Dendritic cell treated with granulocyte-macrophage colony-stimulating factor and Interleukin-4, amounts not matched to agents 40 ng/mL and 50 ng/mL, for 4 days (primary cell): ENCODE results near the gene LAG3.

Experiments used
- H3K27ac Mint-ChIP-seq: one replicate; pipeline ENCODE4 v1.8.0; 2022; ENCODE audit warnings: mild to moderate bottlenecking, mixed read lengths
- H3K27me3 Mint-ChIP-seq: one replicate; pipeline ENCODE4 v1.8.0; 2022; ENCODE audit warnings: mild to moderate bottlenecking, mixed read lengths
- H3K36me3 Mint-ChIP-seq: one replicate; pipeline ENCODE4 v1.8.0; 2022; ENCODE audit warnings: low read depth, mixed read lengths
- H3K4me1 Mint-ChIP-seq: one replicate; pipeline ENCODE4 v1.8.0; 2022; ENCODE audit warnings: low read depth, mixed read lengths
- H3K4me3 Mint-ChIP-seq: one replicate; pipeline ENCODE4 v1.8.0; 2022; ENCODE audit warnings: mild to moderate bottlenecking, moderate library complexity, mixed read lengths
- H3K9me3 Mint-ChIP-seq: one replicate; pipeline ENCODE4 v1.8.0; 2022; ENCODE audit warnings: mixed read lengths
- intact Hi-C: fragments of 100-400 bp; cut with micrococcal nuclease; formaldehyde crosslinking; loops from one replicate; pipeline ENCODE4 v1.15.0; 2022

The LAG3 gene

DNA sequence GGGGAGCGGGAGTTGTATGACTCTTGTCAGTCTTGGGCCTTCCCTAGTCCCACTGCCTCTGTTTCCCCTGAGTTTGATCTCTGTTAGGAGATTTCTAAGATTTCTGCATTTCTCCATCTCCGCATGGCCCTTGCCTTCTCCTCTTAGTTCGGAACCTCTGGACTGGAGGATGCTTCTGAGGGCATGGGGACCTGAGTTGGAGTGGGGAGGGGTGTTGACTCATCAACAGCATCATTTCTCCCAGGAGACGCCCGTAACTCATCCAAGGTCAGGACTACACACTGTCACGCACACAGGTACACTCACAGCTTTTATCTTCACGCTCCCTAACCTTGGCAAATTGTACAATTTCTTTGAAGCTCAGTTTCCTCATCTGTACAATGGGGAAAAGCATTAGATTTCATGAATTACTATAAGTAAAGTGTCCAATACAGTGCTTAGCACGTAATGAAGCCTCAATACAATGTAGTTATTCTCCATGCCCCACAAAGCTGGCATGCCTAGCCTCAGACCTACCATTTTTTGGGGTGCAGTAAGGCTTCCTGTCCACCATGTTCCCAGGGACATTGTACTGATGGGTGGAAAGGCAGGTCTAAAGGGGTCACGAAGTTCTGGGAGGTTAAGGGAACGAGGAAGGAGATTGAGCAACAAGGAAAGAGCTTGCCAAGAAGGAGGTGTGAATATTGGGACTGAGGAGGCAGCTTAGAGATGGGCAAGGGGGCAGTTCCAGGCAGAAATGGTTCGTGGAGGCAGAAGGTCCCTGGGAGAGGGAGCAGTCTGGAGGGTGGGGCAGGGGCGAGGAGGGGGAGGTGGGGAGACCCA, 600 bp upstream of the LAG3 start:
- H3K36me3 Mint-ChIP-seq, result peaks cover 34% of the 10 kb centered on the region
- H3K27me3 Mint-ChIP-seq, result peaks cover 81% of the 10 kb centered on the region
- H3K27ac Mint-ChIP-seq, result peak overlapping the region; percentile 88
- peaks cover 80% of the 10 kb centered on the region for H3K4me1 Mint-ChIP-seq
- H3K9me3 Mint-ChIP-seq, result no peaks in the 10 kb centered on the region
- intact Hi-C loops, result no loop called here
- peak overlapping the region; percentile 33 for H3K4me3 Mint-ChIP-seq

DNA sequence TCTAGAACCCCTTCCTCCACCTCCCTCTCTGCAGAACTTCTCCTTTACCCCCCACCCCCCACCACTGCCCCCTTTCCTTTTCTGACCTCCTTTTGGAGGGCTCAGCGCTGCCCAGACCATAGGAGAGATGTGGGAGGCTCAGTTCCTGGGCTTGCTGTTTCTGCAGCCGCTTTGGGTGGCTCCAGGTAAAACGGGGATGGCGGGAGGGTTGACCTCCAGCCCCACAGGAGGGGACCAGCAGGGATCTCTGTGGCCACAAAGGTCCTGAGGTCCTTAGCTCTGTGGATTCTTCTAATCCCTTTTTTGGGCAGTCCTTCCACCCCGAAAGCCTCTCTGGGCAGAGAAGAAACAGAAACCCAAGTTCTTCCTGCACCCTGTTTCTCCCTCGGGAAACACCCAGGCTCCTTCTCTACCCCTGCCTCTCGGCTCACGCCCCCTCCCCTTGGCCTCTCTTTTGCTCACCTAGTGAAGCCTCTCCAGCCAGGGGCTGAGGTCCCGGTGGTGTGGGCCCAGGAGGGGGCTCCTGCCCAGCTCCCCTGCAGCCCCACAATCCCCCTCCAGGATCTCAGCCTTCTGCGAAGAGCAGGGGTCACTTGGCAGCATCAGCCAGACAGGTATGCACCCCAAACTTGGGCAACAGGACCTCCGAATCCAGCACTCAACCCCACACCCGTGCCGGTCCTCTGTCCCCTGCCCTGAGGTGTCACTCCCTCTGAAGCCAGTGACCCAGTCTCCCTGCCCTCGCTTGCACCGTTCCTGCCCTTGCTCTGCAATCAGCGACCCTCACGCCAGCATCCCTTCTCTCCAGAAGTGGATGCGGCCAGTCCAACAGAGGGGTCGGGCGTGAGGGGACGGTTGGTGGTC, 638 bp downstream of the LAG3 start:
- Mint-ChIP-seq H3K9me3 (no peaks in the 10 kb centered on the region), H3K4me3 (peak overlapping the region; percentile 52), H3K4me1 (peaks cover 72% of the 10 kb centered on the region), H3K27ac (peak overlapping the region; percentile 88), H3K27me3 (peaks cover 83% of the 10 kb centered on the region), H3K36me3 (peaks cover 22% of the 10 kb centered on the region)
- intact Hi-C loops, result no loop called here

DNA sequence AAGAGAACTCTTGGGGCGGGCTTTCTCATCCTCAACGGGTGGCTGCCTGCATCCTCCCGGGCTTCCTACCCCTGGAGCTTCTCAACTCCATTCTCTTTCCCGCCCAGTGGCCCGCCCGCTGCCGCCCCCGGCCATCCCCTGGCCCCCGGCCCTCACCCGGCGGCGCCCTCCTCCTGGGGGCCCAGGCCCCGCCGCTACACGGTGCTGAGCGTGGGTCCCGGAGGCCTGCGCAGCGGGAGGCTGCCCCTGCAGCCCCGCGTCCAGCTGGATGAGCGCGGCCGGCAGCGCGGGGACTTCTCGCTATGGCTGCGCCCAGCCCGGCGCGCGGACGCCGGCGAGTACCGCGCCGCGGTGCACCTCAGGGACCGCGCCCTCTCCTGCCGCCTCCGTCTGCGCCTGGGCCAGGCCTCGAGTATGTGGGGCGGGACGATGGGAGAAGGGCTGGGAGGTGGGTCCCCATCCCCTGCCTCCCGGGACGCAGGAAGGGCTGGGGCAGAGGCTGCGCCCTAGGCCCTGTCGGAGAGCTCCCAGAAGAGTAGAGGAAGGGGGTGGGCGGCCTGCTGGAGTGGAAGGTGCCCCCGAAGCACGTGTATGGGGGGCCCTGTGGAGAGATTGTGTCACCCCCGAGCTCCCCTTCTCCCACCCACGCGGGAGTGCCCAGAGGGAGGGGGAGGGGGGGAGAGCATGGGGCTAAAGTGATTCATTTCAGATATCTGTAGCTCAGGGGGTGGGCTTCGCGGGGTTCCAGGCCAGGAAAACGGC, 1.5 kb downstream of the LAG3 start:
- peak overlapping the region; percentile 30 for H3K4me3 Mint-ChIP-seq

DNA sequence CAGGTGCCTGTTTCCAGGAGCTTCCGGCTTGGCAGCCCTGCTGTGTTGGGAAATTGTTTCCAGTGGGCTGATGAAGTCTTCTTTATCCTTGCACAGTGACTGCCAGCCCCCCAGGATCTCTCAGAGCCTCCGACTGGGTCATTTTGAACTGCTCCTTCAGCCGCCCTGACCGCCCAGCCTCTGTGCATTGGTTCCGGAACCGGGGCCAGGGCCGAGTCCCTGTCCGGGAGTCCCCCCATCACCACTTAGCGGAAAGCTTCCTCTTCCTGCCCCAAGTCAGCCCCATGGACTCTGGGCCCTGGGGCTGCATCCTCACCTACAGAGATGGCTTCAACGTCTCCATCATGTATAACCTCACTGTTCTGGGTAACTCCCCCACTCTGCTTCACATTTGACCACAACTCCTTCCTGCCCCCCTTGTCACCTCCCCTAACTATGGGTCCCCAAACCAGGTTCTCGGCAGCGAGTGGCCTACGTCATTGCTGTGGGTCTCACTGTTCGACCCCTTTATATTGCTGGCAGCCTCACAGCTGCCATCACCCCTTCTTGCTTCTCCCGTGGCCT, 2.3 kb downstream of the LAG3 start:
- Mint-ChIP-seq H3K27ac (no peak overlapping the region), H3K4me3 (no peak overlapping the region), H3K27me3 (peaks cover 78% of the 10 kb centered on the region), H3K36me3 (peaks cover 16% of the 10 kb centered on the region), H3K9me3 (no peaks in the 10 kb centered on the region), H3K4me1 (peaks cover 72% of the 10 kb centered on the region)
- intact Hi-C loops, result loop anchor here (5.0 kb wide), 1 partner anchor 157 kb away; no protein-coding TSS in a partner anchor

More for the DNA sequence above, 1.5 kb downstream of the LAG3 start:
- Mint-ChIP-seq H3K4me1 (peaks cover 72% of the 10 kb centered on the region), H3K36me3 (peaks cover 22% of the 10 kb centered on the region), H3K9me3 (no peaks in the 10 kb centered on the region), H3K27me3 (peaks cover 83% of the 10 kb centered on the region), H3K27ac (no peak overlapping the region)
- intact Hi-C loops, result no loop called here

DNA sequence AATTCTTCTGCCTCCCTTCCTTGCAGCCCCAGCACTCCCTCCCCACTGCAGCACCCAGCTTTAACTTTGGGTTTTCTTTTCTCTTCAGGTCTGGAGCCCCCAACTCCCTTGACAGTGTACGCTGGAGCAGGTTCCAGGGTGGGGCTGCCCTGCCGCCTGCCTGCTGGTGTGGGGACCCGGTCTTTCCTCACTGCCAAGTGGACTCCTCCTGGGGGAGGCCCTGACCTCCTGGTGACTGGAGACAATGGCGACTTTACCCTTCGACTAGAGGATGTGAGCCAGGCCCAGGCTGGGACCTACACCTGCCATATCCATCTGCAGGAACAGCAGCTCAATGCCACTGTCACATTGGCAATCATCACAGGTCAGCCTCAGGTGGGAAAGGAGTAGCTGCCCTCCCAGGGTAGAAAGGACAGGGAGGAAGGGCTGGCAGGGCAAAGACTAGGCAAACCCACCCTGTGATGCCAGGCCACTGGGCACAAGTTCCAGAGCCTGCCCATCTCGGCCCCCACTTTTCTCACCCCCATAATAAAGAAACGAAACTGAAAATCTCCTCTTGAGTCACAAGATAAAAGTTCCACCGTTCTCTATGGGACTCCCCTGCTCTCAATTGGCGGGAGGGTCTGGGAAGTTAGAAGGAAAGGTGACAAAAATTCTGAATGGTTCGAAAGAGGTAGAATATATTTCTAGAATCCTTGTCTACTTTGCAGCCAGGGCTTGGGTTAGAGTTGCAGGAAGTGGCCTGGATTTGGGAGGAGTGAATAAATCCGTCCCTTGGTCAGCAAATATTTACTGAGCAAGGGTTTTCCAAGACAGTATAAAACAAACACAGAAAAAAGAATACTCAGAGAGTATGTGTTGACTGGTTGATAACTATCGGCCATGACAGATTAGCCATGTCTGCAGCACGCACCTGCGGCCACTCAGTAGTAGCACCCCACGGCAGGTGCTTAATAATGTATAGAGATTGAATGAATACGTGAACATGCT, 3.2 kb downstream of the LAG3 start:
- Mint-ChIP-seq H3K4me1 (peaks cover 68% of the 10 kb centered on the region), H3K4me3 (no peak overlapping the region), H3K9me3 (no peaks in the 10 kb centered on the region), H3K36me3 (peaks cover 7% of the 10 kb centered on the region), H3K27me3 (peaks cover 70% of the 10 kb centered on the region), H3K27ac (no peak overlapping the region)
- intact Hi-C loops, result loop anchor here (5.0 kb wide), 1 partner anchor 158 kb away; no protein-coding TSS in a partner anchor

DNA sequence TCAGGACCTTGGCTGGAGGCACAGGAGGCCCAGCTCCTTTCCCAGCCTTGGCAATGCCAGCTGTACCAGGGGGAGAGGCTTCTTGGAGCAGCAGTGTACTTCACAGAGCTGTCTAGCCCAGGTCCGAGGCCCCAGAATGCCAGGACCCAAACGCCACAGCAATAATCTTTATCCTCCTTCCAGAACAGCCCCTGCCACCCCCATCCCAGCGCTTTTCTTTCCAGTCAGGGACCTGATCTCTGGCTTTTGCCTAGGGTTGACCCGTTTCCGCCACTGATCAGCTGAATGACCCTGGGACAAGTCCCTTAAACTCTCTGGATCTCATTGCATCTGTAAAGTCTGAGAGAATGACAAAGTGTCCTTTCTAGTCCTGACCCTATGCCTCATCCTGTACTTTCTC, 5.1 kb downstream of the LAG3 start:
- intact Hi-C loops, result loop anchor here (5.0 kb wide), 1 partner anchor 160 kb away; no protein-coding TSS in a partner anchor
- no peak overlapping the region for H3K27ac Mint-ChIP-seq
- H3K4me3 Mint-ChIP-seq, result no peak overlapping the region

DNA sequence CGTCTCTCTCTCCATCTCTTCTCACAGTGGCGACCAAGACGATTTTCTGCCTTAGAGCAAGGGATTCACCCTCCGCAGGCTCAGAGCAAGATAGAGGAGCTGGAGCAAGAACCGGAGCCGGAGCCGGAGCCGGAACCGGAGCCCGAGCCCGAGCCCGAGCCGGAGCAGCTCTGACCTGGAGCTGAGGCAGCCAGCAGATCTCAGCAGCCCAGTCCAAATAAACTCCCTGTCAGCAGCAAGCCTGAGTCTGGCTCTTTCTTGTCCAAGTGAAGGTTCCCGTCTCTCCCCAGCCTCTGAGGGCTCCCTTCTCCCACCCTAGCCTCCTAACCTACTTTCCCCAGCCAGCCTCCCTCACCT, 5.9 kb downstream of the LAG3 start:
- intact Hi-C loops, result loop anchor here (5.0 kb wide), 1 partner anchor 161 kb away; no protein-coding TSS in a partner anchor
- H3K27me3 Mint-ChIP-seq, result peaks cover 56% of the 10 kb centered on the region
- peak overlapping the region; percentile 78 for H3K4me3 Mint-ChIP-seq
- no peaks in the 10 kb centered on the region for H3K9me3 Mint-ChIP-seq
- H3K4me1 Mint-ChIP-seq, result peaks cover 47% of the 10 kb centered on the region
- H3K27ac Mint-ChIP-seq, result peak overlapping the region; percentile 74
- H3K36me3 Mint-ChIP-seq, result no peaks in the 10 kb centered on the region

More for the DNA sequence above, 5.1 kb downstream of the LAG3 start:
- Mint-ChIP-seq H3K27me3 (peaks cover 64% of the 10 kb centered on the region), H3K36me3 (no peaks in the 10 kb centered on the region), H3K9me3 (no peaks in the 10 kb centered on the region), H3K4me1 (peaks cover 54% of the 10 kb centered on the region)

DNA sequence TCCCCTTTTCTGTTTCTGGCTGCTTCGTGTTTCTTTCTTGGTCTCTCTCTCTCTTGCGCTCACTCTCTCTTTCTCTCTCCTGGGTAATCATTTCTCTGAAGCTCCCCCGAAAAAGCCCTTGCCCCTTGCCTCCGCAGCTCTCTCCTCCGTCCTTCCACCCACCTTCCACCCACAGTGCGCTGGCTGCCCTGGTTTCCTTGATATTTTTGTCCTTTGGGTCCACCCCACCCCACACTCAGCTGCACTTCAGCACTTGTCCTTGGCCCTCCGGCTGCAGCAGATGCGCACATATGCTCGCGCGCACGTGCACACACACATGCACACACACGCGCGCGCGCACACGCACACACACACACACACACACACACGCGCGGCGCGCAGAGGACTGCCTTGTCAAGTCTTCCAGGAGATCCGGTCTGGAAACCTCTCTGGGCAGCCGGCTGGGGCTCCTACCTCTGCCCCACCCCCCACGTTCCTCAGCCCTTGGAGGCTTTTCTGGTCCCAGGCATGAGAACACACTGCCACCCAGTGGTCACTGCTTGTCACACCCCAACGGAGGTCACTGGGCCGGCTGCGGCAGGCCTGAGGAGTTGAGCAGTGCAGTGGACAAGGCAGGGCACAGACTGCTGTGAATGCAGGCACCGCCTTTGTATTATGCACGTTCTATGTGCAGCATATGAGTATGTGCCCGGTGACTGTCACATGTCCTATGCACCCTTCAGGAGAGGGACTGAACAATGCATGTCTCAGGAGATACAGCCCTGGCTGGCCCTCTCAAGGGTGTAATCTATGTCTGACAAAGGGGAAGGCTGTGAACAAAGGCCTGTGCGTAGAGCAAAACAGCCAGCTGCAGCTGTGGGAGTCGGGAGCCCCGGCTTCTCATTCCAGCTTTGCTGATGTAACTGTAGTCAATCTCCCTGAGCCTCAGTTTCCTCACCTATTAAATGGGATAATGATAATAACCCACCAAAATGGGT, 6.5 kb downstream of the LAG3 start:
- Mint-ChIP-seq H3K27ac (peak overlapping the region; percentile 74), H3K36me3 (no peaks in the 10 kb centered on the region), H3K4me3 (peak overlapping the region; percentile 78), H3K27me3 (peaks cover 49% of the 10 kb centered on the region), H3K9me3 (no peaks in the 10 kb centered on the region), H3K4me1 (peaks cover 47% of the 10 kb centered on the region)
- intact Hi-C loops, result loop anchor here (1.0 to 5.0 kb wide), 3 partner anchors 26 to 162 kb away; partner anchors contain the start of gene MLF2

DNA sequence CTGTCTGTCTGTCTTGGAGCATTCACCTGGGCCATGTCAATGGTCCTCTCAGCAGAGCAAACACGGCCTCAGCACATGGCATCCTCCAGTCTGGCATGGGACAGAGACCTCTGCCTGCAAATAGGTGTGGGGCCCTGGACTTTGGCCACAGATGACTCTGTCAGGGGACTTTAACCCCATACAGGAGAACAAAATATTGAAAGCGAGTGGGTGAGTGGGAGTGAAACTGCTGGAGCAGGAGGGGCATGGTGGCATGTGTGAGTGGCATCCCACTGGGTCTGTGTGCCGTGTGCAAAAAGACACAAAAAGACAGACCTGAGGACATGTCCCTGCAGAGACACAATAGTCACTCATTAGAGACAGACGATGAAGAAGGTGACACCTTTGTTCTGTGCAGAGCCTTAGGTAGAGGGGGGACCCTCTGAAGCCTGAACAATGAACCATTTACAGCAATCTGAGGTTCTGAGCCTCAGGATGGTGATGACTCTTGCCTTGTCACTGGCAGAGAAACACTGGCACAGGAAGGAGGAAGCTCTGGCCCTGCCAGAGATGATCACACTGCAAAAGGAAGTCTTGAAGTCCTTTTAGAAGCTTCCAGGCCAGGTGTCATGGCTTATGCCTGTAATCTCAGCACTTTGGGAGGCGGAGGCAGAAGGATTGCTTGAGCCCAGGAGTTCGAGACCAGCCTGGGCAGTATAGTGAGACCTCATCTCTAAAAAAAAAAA, 7.5 kb downstream of the LAG3 start:
- Mint-ChIP-seq H3K4me1 (peaks cover 47% of the 10 kb centered on the region), H3K27ac (peak overlapping the region; percentile 74), H3K4me3 (no peak overlapping the region), H3K36me3 (no peaks in the 10 kb centered on the region), H3K27me3 (peaks cover 39% of the 10 kb centered on the region), H3K9me3 (no peaks in the 10 kb centered on the region)
- intact Hi-C loops, result loop anchor here (1.0 to 5.0 kb wide), 3 partner anchors 27 to 163 kb away; partner anchors contain the start of gene MLF2

DNA sequence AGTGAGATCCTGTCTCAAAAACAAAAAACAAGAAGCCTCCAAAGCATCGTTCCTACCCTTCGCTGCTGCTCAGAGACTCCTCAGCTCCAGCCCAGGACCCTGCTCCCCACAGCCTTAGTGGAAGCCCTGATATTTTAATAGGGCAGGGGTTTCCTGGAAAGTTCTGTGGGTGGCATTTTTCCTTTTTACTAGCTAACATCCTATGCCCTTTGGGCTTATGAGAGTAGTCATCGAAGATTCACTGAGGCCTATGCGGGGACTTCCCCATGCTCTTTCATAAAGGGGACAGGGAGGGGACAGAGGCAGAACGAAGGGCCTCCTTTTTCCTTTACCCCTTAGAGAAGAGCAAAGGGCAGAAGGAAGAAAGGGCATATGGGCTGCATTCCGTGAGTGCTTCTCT, 8.3 kb downstream of the LAG3 start:
- no peaks in the 10 kb centered on the region for H3K9me3 Mint-ChIP-seq
- peak overlapping the region; percentile 44 for H3K27ac Mint-ChIP-seq
- H3K4me3 Mint-ChIP-seq, result no peak overlapping the region
- intact Hi-C loops, result no loop called here
- H3K4me1 Mint-ChIP-seq, result peaks cover 53% of the 10 kb centered on the region
- H3K27me3 Mint-ChIP-seq, result peaks cover 32% of the 10 kb centered on the region
- no peaks in the 10 kb centered on the region for H3K36me3 Mint-ChIP-seq

DNA sequence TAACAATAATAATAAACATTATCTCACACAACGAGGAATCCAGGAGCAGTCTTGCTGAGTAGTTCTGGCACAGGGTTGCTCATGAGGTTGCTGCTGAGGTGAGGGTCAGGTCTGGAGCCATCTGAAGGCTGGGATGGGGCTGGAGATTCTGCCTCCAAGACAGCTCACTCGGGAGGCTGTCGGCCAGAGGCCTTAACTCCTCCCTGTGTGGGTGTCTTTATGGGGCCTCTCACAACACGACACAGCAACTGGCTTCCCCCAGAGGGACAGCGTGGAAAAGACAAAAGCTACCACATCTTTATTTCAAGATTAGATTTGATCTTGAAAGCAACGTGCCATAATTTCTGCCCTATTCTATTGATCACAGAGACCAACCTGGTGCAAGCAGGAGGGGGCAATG, 9.8 kb downstream of the LAG3 start:
- H3K4me3 Mint-ChIP-seq, result no peak overlapping the region
- peaks cover 18% of the 10 kb centered on the region for H3K27me3 Mint-ChIP-seq
- no peaks in the 10 kb centered on the region for H3K36me3 Mint-ChIP-seq
- no peak overlapping the region for H3K27ac Mint-ChIP-seq
- no peaks in the 10 kb centered on the region for H3K9me3 Mint-ChIP-seq
- peaks cover 68% of the 10 kb centered on the region for H3K4me1 Mint-ChIP-seq
- intact Hi-C loops, result no loop called here
